Uterus (tissue), 2 donors: ENCODE data around the gene RAB14.

Source experiments
- CTCF ChIP-seq, 4 experiments: fragments of 200-600 bp in 2 of 4; fragments of 450-650 bp in 2 of 4; sonication (generic) in 2 of 4; IDR thresholded peaks; one replicate each; pipeline ENCODE4 v1.5.1; 2016 to 2019; ENCODE audit warnings: antibody characterized with exemption in 4 of 4, mild to moderate bottlenecking in 2 of 4, moderate library complexity in 1 of 4
- POLR2A ChIP-seq, 2 donors: fragments of 450-650 bp; IDR thresholded peaks; one replicate each; pipeline ENCODE4 v1.6.1; 2016; ENCODE audit warnings: antibody characterized with exemption in 2 of 2, mild to moderate bottlenecking in 1 of 2, moderate library complexity in 1 of 2

DNA sequence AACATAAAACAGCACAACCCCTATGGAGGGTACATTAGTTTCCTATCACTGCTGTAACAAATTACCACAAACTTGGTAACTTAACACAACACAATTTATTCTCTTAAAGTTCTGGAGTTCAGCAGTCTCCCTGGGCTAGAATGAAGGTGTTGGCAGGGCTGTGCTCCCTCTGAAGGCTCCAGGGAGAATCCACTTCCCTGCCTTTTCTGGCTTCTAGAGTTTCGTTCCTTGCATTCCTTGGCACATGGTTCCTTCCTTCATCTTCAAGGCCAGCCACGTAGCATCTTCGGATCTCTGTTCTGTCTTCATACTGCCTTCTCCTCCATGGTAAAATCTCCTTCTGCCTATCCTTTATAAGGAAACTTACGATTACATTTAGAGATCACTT is 41.3 kb upstream of the RAB14 start:
- TF ChIP-seq CTCF (IDR thresholded peaks at IDR 0.05), result no peak
- no peak for TF ChIP-seq POLR2A (IDR thresholded peaks at IDR 0.05)
